ENCODE measurements around the gene WDR45B.

The WDR45B gene

DNA sequence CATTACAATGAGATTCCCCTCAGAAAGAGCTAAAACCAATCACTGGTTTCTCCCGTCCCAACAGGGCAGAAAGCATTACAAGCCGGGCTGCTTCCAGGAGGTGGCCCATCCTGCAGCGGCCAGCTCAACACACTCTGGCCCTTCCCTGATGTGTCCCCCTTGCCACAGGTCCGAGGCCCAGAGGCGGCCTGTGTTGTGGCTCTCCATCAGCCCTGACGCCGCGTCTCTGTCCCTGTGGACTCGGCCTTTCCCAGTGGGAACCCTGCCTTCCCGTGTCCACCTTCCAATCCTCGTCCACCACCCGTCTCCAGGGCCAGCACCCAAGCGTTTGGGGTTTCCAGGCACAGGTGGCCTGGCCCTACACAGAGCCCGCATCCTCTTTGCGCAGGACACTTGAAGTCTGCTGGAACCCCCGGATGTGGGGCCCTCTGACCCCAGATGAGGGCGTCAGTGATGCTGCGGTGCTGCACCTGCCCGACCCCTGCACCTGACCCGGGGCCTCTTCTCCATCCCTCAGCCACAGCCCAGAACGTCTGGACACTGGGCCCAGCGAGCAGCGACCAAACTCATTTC is 29.2 kb upstream of the WDR45B start:
- DNase-seq (ENCODE audit: low spot score) = no peak

DNA sequence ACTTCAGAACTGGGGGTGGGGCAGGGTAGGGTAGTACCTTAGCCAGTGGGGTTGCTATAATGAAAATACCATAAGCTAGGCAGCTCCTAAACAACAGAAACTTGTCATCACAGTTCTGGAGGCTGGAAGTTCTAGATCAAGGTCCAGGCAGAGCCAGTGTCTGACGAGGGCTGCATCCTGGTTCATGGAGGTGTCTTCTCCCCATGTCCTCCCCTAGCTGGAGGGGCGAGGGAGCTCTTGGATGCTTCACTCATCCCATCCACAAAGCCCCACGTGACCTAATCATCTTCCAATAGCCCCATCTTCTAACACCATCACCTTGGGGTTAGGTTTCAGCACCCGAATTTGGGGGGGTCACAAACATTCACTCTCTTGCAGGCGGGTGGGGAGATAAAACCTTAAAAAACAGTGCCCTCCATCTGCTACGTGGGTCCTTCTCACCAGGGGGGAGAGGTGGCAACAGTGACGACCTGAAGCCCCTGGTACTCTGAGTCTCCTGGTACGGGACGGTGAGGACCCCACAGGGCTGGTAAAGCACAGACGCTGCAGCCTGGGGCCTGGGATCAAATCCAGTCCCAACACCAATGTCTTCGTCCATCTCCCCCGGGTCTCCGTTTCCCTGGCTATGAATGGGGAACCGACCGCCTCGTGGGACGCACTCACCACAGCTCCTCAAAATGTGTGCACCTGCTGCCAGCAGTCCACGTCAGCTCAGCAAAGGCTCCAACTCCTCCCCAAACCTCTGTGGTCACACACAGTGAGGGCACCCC is 27.4 kb upstream of the WDR45B start:
- DNase-seq (ENCODE audit: low spot score) = no peak

DNA sequence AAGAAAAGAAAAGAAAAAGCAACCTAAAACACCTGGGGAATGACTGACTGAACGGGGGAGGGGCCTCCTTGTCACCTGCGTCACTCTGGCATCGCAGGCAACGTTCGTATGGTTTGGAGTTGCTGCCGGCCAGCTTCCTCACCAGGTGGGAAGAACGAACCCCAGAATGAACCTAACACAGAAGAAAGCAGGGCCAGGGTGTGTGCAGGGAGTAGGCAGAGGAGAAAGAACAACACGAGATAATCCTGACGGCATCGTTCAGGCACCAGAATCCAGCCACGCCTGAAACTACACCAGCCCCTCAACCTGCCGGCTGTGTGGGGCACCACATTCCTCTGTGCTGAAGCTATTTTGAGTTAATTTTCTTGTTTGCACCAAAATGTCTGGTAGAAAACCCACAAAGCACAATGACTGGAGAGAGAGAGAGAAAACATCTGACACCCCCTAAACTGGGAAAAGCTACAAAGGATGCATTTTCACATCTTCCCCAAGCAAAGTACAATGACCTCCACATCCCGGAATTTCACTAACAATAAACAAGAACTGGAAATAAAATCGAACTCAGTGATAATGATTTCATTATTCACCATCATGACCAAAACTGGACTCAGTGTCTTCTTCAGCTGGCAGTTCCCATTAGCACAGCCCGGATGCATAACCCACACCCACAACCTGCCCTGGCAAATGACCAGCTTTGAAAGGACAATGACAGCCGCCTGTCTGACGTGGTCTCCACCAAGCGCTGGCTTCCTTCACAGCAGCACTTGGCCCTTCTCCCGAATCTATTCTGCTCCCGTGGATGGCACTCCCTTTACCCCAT is 26.6 kb upstream of the WDR45B start:
- no peak for DNase-seq (ENCODE audit: low spot score)

DNA sequence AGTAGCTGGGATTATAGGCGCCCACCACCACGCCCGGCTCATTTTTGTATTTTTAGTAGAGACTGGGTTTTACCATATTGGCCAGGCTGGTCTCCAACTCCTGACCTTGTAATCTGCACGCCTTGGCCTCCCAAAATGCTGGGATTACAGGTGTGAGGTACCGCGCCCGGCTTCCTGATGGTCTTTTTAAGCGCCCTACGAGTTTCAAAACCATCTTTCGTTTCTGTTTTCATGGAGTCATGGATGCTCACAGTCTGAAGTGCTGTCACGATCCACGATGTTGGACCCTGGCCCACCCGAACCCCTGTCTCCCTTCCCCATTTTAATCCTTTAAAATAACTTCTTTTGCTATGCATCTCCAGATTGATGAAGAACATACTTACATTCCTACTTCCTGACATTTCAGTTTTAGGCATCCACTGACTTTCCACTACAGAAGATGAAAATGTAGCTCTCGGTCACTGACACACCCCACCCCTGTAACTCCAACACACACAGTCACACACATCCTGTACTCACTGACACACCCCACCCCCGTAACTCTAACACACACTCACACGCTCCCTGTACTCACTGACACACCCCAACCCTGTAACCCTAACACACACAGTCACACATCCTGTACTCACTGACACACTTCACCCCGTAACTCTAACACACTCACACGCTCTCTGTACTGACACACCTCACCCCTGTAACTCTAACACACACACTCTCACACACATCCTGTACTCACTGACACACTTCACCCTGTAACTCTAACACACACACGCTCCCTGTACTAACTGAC is 22.6 kb upstream of the WDR45B start:
- DNase-seq (ENCODE audit: low spot score) = no peak

DNA sequence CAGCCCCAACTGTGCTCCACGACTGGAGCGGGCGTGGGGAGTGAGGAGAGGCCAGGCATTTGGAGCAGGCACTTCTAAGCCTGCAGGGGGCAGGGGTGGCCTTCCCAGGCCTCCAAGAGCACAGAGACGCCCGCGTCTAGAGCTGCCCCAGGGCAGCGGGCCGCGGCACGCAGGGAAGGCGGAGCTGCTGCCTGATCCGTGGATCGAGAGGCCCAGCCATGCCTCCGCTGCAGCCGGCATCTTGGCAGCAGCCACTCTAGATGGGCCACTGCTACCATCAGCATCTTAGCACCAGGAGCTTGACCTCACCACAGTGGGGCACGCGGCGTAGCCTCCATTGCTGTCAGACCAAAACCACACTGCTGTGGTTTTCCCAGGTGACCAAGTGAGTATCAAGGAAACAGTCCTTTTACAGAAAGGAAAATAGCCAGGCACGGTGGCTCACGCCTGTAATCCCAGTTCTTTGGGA is 20.4 kb upstream of the WDR45B start:
- peak; percentile 56 for DNase-seq (ENCODE audit: low spot score)

DNA sequence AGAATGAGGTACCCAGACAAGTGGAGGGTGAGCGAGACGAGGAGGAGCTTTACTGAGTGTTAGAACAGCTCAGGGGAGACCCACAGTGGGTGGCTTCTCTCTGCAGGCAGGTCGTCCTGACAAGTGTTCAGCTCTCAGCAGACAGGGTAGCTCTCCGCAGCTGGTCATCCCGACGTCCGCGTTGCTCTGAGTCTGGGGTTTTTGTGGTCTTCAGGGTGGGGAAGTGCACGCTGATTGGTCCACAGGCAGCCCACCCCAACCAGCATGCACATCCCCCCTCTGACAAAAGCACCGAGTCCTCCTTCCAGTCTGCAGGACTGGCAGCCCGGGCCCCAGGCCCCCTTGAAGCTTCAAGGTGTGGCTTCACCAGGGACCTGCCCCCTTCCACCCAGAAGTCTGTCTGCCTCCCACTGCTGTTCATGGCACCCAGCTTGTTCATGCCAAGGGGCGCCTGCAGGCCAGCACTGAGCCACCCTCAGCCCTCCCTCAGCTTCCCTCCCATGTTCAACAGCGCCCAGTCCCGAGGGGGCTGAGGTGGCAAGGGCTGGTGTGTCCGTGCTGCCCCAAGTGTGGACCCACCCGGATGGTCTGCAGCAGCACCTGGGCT is 19.9 kb upstream of the WDR45B start:
- DNase-seq (ENCODE audit: low spot score) = no peak

DNA sequence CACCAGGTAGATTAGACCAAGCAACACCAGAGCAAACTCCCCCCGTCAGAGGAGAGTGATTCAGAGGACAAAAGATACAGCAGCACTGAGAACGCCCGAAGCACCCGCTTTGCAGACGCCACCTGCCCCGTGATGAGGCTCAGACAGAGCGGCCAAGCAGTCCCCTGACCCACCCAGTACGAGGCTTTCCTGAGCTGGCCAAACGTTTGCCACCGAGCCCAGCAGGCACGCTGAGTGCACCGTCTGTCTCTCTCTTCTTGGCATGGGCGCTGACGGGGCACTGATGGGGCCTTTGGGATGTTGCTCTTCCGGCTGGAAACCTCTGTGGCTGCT is 19.4 kb upstream of the WDR45B start:
- DNase-seq (ENCODE audit: low spot score) = no peak

DNA sequence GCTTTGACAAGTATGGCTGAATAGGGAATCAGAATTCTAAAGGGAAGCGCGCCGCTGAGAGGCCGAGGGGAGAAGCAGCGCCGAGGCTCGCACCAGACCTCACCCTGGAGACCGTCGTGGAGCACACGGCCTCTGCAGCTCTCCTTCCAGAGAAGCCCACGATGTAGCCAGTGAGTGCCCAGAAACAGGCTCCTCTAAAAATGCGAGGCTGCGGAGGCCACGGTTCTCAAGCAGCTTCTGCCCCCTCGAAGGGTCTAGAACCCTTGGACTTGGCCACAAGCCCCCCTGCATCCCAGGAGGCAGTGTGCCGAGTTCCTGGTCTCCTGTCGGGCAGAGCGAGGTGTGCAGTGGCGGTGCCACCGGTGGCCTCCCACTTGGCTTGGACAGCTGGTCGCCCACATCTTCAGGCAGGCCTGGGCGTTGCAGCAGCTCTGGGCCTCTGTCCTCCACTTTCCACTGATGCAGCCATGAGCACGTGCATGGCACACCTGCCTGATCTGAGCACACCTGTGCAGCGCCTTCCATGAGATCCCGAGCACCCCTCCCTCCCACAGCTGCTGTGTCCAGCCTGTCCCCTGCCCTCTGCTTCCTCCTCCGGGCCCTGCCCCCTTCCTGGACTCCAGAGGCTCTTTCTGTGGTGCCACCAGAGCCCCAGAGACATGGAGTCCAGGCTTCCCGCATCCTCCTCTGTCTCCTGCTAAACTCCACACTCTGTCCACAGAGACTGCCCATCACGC is 18.9 kb upstream of the WDR45B start:
- DNase-seq (ENCODE audit: low spot score) = no peak

DNA sequence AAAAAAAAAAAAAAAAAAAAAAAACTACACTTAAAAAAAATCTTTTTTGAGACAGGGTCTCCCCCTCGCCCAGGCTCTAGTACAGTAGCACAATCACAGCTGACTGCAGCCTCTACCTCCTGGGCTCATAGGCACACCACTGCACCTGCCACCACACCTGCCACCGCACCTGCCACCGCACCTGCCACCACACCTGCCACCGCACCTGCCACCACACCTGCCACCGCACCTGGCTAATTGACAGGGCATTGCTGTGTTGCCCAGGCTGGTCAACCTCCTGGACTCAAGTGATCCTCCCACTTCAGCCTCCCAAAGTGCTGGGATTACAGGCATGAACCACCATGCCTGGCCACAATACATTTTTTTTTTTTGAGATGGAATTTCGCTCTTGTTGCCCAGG is 17.6 kb upstream of the WDR45B start:
- no peak for DNase-seq (ENCODE audit: low spot score)

DNA sequence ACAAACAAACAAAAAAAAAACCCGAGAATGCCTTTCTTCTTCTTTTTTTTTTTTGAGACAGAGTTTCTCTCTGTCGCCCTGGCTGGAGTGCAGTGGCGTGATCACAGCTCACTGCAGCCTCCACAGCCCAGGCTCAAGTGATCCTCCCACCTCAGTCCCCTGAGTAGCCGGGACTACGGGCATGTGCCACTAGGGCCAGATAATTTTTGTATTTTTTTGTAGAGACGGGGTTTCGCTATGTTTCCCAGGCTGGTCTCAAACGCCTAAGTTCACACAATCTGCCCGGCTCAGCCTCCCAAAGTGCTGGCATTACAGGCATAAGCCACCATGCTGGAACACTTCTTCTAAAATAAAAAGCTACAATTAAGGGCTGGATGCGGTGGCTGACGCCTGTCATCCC is 17.0 kb upstream of the WDR45B start:
- DNase-seq (ENCODE audit: low spot score) = no peak

DNA sequence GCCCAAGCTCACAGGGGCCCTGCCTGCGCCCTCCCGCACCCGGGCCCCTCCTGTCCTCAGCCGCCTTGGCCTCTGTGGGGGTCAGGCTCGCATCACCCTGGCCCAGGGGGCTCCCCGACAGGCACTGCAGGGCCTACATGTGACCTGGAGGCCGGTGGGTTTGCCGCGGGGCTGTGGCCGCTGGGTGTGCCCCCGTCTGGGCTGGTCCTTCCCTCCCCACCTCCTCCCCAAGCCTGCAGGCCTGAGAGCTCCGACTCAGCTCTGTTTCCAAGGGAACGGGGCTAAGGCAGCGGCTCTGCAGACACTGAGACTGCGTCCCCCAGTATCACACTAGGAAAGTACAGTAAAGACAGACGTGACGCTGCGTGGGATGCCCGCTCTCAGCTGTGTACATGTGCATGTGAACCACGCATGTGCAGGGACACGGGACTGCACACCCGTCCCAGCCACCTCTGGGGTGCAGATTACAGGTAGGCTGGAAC is 16.5 kb upstream of the WDR45B start:
- no peak for DNase-seq (ENCODE audit: low spot score)

DNA sequence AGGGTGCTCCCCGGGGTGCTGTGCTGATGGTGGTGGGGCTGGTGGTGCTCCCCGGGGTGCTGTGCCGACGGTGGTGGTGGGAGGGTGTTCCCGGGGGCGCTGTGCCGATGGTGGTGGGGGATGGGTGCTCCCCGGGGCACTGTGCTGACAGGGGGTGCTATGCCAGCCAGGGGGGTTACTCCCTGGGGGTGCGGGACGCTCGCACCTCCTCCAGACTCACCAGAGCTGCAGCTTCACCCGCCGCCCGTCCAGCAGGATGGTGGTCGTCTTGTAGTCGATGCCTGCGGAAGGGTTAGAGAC is 16.0 kb upstream of the WDR45B start:
- DNase-seq (ENCODE audit: low spot score) = no peak

DNA sequence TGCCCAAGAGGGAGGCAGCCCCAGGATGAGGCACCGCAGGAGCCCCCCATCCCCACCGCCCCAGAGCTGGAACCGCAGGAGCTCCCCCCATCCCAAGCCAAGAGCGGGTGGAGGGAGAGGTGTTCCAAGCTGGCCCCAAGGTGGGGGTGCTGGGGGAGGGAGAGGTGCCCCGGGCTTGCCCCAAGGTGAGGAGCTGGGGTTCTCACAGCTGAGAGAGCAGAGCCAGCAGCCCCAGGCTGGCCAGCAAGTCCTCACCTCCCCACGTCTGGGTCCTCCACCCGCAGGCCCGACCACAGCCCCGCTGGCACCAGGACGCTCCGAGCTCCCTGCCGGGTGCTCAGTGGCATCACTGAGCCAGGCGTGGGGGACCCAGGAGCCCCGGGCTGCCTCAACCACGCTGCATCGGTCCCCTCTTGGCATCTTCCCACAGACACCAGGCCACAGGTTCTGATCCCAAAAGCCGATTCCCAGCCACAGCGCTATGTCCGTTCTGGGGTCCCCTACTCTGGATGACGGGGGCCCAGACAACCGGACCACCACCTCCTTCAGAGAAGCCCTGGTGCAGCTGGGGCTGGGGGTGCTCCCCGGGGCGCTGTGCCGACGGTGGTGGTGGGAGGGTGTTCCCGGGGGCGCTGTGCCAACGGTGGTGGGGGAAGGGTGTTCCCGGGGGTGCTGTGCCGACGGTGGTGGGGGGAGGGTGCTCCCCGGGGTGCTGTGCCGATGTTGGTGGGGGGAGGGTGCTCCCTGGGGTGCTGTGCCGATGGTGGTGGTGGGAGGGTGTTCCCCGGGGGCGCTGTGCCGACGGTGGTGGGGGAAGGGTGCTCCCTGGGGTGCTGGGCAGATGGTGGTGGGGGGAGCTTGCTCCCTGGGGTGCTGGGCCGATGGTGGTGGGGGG is 15.4 kb upstream of the WDR45B start:
- DNase-seq (ENCODE audit: low spot score) = no peak

DNA sequence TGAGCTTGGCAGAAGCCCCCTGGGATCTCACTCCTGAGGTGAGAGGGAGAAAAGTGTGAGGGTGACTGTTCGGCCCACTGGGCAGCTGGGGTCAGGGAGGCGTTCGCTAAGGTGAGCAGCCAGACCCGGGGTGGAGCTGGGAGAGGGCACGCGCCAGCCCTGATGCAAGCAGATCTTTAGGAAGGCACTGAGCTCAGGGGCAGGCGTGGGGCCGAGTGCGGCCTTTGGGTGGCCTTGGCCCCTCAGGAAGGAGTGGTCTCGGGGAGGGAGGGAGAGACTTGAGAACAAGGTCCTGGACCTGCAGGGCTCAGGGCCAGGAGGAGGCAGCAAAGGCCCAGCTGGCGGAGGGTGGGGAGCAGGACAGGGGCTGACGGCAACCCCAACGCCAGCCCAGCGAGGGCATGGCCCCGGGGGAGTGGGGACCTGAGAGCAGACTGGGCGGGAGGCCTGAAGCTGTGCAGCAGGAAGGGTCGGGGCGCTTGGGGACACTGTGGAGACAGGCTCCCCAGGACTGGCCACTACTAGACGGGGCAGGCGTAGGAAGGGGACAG is 14.5 kb upstream of the WDR45B start:
- DNase-seq (ENCODE audit: low spot score) = no peak

DNA sequence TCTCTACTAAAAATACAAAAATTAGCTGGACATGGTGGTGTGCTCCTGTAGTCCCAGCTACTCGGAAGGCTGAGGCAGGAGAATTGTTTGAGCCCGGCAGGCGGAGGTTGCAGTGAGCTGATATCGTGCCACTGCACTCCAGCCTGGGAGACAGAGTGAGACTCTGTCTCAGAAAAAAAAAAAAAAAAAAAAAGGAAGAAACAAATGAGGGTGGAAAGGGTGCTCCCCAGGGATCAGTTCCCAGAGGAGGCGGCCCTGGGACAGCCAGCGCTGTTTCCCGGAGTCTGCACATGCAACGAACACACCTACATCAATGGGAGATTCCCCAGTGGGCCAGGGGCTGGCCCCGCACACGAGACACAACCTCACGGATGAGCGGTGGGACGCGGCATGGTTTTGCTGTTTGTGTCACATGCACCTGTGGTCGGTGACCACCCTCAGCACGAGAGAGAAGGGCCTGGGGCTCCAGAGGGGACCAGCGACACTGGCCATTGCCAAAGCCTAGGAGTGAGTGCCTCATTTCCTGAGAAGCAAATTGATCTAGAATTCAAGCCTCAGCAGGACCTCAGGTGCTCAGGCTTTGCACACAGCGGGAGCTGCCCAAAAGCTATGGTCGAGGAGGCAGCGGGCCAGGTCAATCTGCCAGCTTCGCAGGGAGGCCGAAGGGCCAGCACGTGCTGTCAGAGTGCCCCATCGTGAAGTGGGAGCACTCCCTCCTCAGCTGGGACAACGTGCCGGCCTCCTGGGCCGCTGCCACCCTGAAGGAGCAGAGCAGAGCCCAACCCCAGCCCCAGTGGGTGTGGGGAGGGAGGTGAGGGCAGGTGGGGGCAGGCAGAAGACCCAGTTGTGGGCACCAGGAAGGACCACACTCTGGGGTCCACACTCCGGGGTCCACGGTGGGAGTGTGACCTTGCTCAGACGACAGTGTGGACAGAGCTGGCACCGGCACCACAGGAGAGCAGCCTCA is 13.8 kb upstream of the WDR45B start:
- no peak for DNase-seq (ENCODE audit: low spot score)

DNA sequence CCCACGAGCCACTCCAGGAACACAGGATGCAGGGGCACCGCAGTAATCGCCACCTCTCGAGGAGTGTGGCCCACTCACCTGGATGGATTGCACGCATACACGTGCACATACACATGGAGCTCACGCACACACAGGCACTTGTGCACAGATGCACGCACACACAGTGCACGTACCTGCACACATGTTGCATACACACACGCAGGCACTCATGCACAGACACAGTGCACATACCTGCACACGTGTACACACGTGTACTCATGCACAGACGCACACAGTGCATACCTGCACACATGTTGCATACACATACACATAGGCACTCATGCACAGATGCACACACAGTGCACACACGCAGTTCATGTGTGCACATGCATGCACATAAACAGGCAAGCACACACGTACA is 11.6 kb upstream of the WDR45B start:
- no peak for DNase-seq (ENCODE audit: low spot score)

DNA sequence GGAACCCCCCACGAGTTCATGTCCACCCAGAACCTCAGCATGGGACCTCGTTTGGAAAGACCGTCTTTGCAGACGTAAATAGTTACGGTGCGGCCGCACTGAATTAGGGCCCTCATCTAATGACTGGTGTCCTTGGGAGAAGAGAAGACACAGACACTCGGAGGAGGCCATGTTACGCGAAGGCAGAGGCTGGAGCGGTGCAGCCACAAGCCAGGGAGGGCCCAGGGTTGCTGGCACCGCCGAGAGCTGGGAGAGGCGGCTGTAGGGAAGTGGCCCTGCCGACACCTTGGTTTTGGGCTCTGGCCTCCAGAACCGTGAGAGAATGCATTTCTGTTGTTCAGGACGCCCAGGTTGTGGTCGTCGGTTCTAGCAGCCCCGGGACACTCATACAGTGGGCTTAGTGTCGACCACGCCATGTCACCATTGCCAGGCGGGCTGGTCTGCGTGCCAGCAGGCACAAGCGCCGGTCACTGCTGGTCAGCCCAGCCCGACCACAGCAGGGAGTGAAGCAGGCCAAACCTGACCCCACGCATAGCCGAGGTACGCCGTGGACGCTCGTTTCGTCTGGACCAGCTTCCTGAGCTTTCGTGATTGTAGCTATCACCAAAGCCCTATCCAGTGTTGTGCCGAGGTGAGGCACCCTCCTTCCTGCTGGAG is 10.7 kb upstream of the WDR45B start:
- DNase-seq (ENCODE audit: low spot score) = no peak

DNA sequence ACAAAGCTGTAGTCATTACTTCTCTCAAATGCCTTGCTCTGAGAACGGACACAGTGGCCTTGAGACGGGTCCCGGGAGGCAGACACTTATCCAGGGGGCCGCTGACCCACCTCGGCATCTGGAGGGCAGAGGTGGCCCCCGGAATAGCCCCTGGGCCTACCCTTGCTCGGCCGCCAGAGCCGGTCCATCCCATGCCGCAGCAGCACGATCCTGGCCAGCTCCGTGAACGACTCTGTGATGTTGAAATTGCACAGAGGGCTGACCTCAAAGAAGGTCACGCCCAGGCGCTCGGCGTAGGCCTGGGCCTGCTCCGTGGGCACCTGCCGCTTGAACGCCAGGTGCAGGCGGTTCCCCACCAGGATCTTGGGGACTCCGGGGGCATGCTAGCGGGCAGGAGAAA is 10.1 kb upstream of the WDR45B start:
- DNase-seq (ENCODE audit: low spot score) = no peak

Measured in COLO829 (cell line).